Frontal cortex (tissue), 4 donors: ENCODE results near the gene FAF2. TPM values are rescaled to one million over a fixed set of nuclear protein-coding genes. Genes with fewer than 3 reads are reported as not detected.
A peak's percentile ranks its signal among the peaks of the same experiment; 100 is the strongest.
"Not testable (repeated sequence)": the region's sequence is repeated elsewhere in the genome, so short reads cannot be mapped to it uniquely, and the experiment has no call there.

Experiments used
- DNase-seq, 2 donors: peaks; one replicate each; pipeline ENCODE4 v3.0.0; 2012; ENCODE audit warnings: low spot score in 2 of 2
- FAIRE-seq: peaks from 2 replicates; lab custom pipeline; 2012; peaks lifted over from hg19 to GRCh38; lab: Jason Lieb, UNC
- total RNA-seq: library from RNA; depleted of rRNA; stranded (reverse); fragments of >200 nt; gene quantifications from one replicate; pipeline ENCODE4 v1.2.3, GENCODE V29; 2014
- donor health status: control.
- donor health status: control.
- donor health status: control.

FAF2 gene
- total RNA-seq, 1 donor from 2014 or later: 33.4 TPM

GRCh38 chr5:176450077-176450476 is 1.9 kb downstream of the FAF2 start:
- no peak for DNase-seq
- no peak for FAIRE-seq

GRCh38 chr5:176454724-176455394 is 6.7 kb downstream of the FAF2 start:
- FAIRE-seq (no peak), DNase-seq (no peak)

- FAIRE-seq (no peak), DNase-seq (no peak)
Observed at GRCh38 chr5:176458904-176459561, 10.8 kb downstream of the FAF2 start.

GRCh38 chr5:176461349-176461748 is 13.2 kb downstream of the FAF2 start:
- no peak for DNase-seq
- no peak for FAIRE-seq

- DNase-seq: no peak
- no peak for FAIRE-seq
Observed at GRCh38 chr5:176463113-176463764, 15.1 kb downstream of the FAF2 start.

GRCh38 chr5:176466245-176466871 is 18.2 kb downstream of the FAF2 start:
- DNase-seq: peak in 1 of 2 donors; percentile 16
- FAIRE-seq: no peak

GRCh38 chr5:176469296-176469695 is 21.1 kb downstream of the FAF2 start:
- FAIRE-seq: no peak
- DNase-seq: no peak

GRCh38 chr5:176470539-176470938 is 22.4 kb downstream of the FAF2 start:
- DNase-seq (no peak), FAIRE-seq (no peak)

- FAIRE-seq (no peak), DNase-seq (no peak)
Observed at GRCh38 chr5:176471098-176471497, 22.9 kb downstream of the FAF2 start.

GRCh38 chr5:176473335-176474006 is 25.3 kb downstream of the FAF2 start:
- no peak for FAIRE-seq
- no peak for DNase-seq

- no peak for DNase-seq
- no peak for FAIRE-seq
Observed at GRCh38 chr5:176474476-176474875, 26.3 kb downstream of the FAF2 start.

GRCh38 chr5:176481711-176482110 is 33.5 kb downstream of the FAF2 start:
- no peak for FAIRE-seq
- no peak for DNase-seq

- FAIRE-seq (no peak), DNase-seq (no peak)
Observed at GRCh38 chr5:176485176-176485575, 37.0 kb downstream of the FAF2 start.

GRCh38 chr5:176486189-176486757 is 38.1 kb downstream of the FAF2 start:
- DNase-seq (no peak), FAIRE-seq (no peak)

- FAIRE-seq, DNase-seq: not testable (repeated sequence)
Observed at GRCh38 chr5:176487160-176487559, 39.0 kb downstream of the FAF2 start.

GRCh38 chr5:176489077-176489476 is 40.9 kb downstream of the FAF2 start:
- FAIRE-seq (no peak), DNase-seq (no peak)

GRCh38 chr5:176490301-176490700 is 42.1 kb downstream of the FAF2 start:
- no peak for DNase-seq
- no peak for FAIRE-seq

- DNase-seq: no peak
- no peak for FAIRE-seq
Observed at GRCh38 chr5:176491101-176491502, 42.9 kb downstream of the FAF2 start.

- DNase-seq: no peak
- FAIRE-seq: no peak
Observed at GRCh38 chr5:176491901-176492300, 43.7 kb downstream of the FAF2 start.

GRCh38 chr5:176492431-176492830 is 44.2 kb downstream of the FAF2 start:
- FAIRE-seq: no peak
- DNase-seq: no peak
